IMR-90 (cell line): ENCODE data around the gene SPAG7. TPM values are rescaled to one million over a fixed set of nuclear protein-coding genes. Genes with fewer than 3 reads are reported as not detected.

Experiments
- ATAC-seq: fragments of 200-7000 bp; cut with Tn5 transposase; 2 replicates; pipeline ENCODE4 v1.9.1; 2020; ENCODE audit warnings: low read depth, mild to moderate bottlenecking, moderate library complexity
- BruUV-seq: library from RNA; stranded (reverse); fragments of 400-500 nt; replicated peaks from 2 replicates; lab custom pipeline; 2021; lab: Mats Ljungman, UMichigan
- CTCF ChIA-PET: fragments of 300-600 bp; formaldehyde crosslinking; extraction: SDS; loops from one replicate; lab custom pipeline; 2021; ENCODE audit warnings: antibody characterized with exemption; lab: Yijun Ruan, JAX
- POLR2A ChIA-PET: fragments of 300-600 bp; sonication (Branson Sonifier 250); formaldehyde crosslinking; loops from one replicate; lab custom pipeline; 2022; ENCODE audit warnings: antibody characterized with exemption; ENCODE audit not compliant: unreplicated experiment; lab: Charles Lee
- DNase-seq: peaks from one replicate; pipeline ENCODE4 v3.0.0; 2013
- H2AFZ ChIP-seq: replicated peaks from 2 replicates; pipeline ENCODE3; 2013; ENCODE audit warnings: low read length, mild to moderate bottlenecking; ENCODE audit not compliant: poor library complexity
- H2AK5ac ChIP-seq: 2 replicates; pipeline ENCODE4 v1.6.1; 2013; ENCODE audit warnings: low read depth, low read length, inconsistent platforms
- H2AK9ac ChIP-seq: replicated peaks from 2 replicates; pipeline ENCODE3; 2013; ENCODE audit warnings: mild to moderate bottlenecking, low read depth, low read length, moderate library complexity; ENCODE audit not compliant: poor library complexity
- H2BK120ac ChIP-seq: 2 replicates; pipeline ENCODE4 v1.6.1; 2013; ENCODE audit warnings: low read depth, low read length, inconsistent platforms
- H2BK15ac ChIP-seq: 3 replicates; pipeline ENCODE4 v1.6.1; 2013; ENCODE audit warnings: low read depth, low read length, inconsistent platforms
- H2BK20ac ChIP-seq: 2 replicates; pipeline ENCODE4 v1.6.1; 2013; ENCODE audit warnings: low read depth, mild to moderate bottlenecking, inconsistent platforms, low read length, moderate library complexity
- H2BK5ac ChIP-seq: 2 replicates; pipeline ENCODE4 v1.6.1; 2013; ENCODE audit warnings: mild to moderate bottlenecking, low read depth, low read length, inconsistent platforms; ENCODE audit not compliant: poor library complexity, severe bottlenecking
- H3K14ac ChIP-seq: replicated peaks from 2 replicates; pipeline ENCODE4 v1.6.1; 2013; ENCODE audit warnings: low read depth, low read length, inconsistent platforms
- H3K18ac ChIP-seq: 2 replicates; pipeline ENCODE4 v1.6.1; 2013; ENCODE audit warnings: low read depth, low read length, control low read depth
- H3K23ac ChIP-seq: 2 replicates; pipeline ENCODE4 v1.6.1; 2013; ENCODE audit warnings: low read depth, low read length, inconsistent platforms
- H3K27ac ChIP-seq: 2 replicates; pipeline ENCODE4 v1.5.1; 2013; ENCODE audit warnings: mild to moderate bottlenecking, control low read depth, low read length; ENCODE audit not compliant: insufficient read depth
- H3K27me3 ChIP-seq: 2 replicates; pipeline ENCODE4 v1.6.1; 2013; ENCODE audit warnings: low read length; ENCODE audit not compliant: control insufficient read depth, insufficient read depth
- H3K36me3 ChIP-seq: 2 replicates; pipeline ENCODE4 v1.6.1; 2013; ENCODE audit warnings: low read length, mixed read lengths; ENCODE audit not compliant: control insufficient read depth, insufficient read depth
- H3K4ac ChIP-seq: 2 replicates; pipeline ENCODE4 v1.6.1; 2013; ENCODE audit warnings: low read depth, low read length, inconsistent platforms
- H3K4me1 ChIP-seq: 2 replicates; pipeline ENCODE4 v1.6.1; 2013; ENCODE audit warnings: low read length, mixed read lengths; ENCODE audit not compliant: control insufficient read depth, insufficient read depth
- H3K4me2 ChIP-seq: 2 replicates; pipeline ENCODE4 v1.6.1; 2013; ENCODE audit warnings: low read depth, mild to moderate bottlenecking, control low read depth, low read length, moderate library complexity
- H3K4me3 ChIP-seq: 2 replicates; pipeline ENCODE4 v1.5.1; 2013; ENCODE audit warnings: low read depth, mild to moderate bottlenecking, control low read depth, low read length, moderate library complexity; ENCODE audit not compliant: insufficient read depth
- H3K56ac ChIP-seq: 2 replicates; pipeline ENCODE4 v1.6.1; 2013; ENCODE audit warnings: low read length, inconsistent platforms; ENCODE audit not compliant: insufficient read depth; ENCODE audit errors: extremely low read depth
- H3K79me1 ChIP-seq, 2 experiments: 2 replicates each; pipeline ENCODE4 v1.6.1; 2013; ENCODE audit warnings: low read length in 2 of 2, inconsistent platforms in 1 of 2, low read depth in 1 of 2
- H3K9ac ChIP-seq: 2 replicates; pipeline ENCODE4 v1.6.1; 2013; ENCODE audit warnings: low read depth, low read length, control low read depth
- H3K9me1 ChIP-seq: 2 replicates; pipeline ENCODE4 v1.6.1; 2013; ENCODE audit warnings: low read length, inconsistent platforms; ENCODE audit not compliant: insufficient read depth
- H3K9me3 ChIP-seq: 2 replicates; pipeline ENCODE4 v1.6.1; 2013; ENCODE audit warnings: low read length; ENCODE audit not compliant: control insufficient read depth, insufficient read depth
- H4K20me1 ChIP-seq: 2 replicates; pipeline ENCODE4 v1.6.1; 2013; ENCODE audit warnings: low read length, inconsistent platforms; ENCODE audit not compliant: insufficient read depth
- H4K5ac ChIP-seq: 2 replicates; pipeline ENCODE4 v1.6.1; 2013; ENCODE audit warnings: mild to moderate bottlenecking, low read depth, low read length, control low read depth
- H4K8ac ChIP-seq, 2 experiments: 2 replicates each; pipeline ENCODE4 v1.6.1; 2013; ENCODE audit warnings: low read depth in 2 of 2, low read length in 2 of 2, control low read depth in 1 of 2, inconsistent platforms in 1 of 2
- H4K91ac ChIP-seq: 2 replicates; pipeline ENCODE4 v1.6.1; 2013; ENCODE audit warnings: low read depth, low read length, inconsistent platforms; ENCODE audit not compliant: insufficient read depth
- BHLHE40 ChIP-seq: fragments of 150-350 bp; IDR thresholded peaks from 2 replicates; pipeline ENCODE4 v1.6.1; 2016; ENCODE audit warnings: mild to moderate bottlenecking, low read depth, low read length
- ELK1 ChIP-seq: fragments of 150-350 bp; IDR thresholded peaks from 2 replicates; pipeline ENCODE4 v1.6.1; 2016; ENCODE audit warnings: low read depth, mild to moderate bottlenecking, low read length, moderate library complexity, borderline replicate concordance
- NFE2L2 ChIP-seq: fragments of 150-350 bp; IDR thresholded peaks from 2 replicates; pipeline ENCODE4 v1.6.1; 2016; ENCODE audit warnings: low read depth, mild to moderate bottlenecking, low read length
- RAD21 ChIP-seq: IDR thresholded peaks from 2 replicates; pipeline ENCODE4 v1.6.1; 2012; ENCODE audit warnings: low read length, improper control_type of control experiment
- RFX5 ChIP-seq: IDR thresholded peaks from 2 replicates; pipeline ENCODE4 v1.8.0; 2012; ENCODE audit warnings: low read depth, mild to moderate bottlenecking, low read length, moderate library complexity
- SMC3 ChIP-seq: fragments of 150-350 bp; IDR thresholded peaks from 2 replicates; pipeline ENCODE4 v1.6.1; 2016; ENCODE audit warnings: low read depth, mild to moderate bottlenecking, antibody characterized with exemption, low read length, moderate library complexity
- USF2 ChIP-seq: fragments of 150-350 bp; IDR thresholded peaks from 2 replicates; pipeline ENCODE4 v1.6.1; 2017; ENCODE audit warnings: mild to moderate bottlenecking, antibody characterized with exemption, low read length, low read depth
- WGBS, 2 experiments: methylation state at CpG; one replicate each; pipeline versions ENCODE4 v1.1.5 to v1.1.7; 2013; ENCODE audit warnings: missing lambda C conversion rate in 2 of 2; ENCODE audit not compliant: insufficient read length in 1 of 2; ENCODE audit errors: extremely low coverage in 2 of 2; 5-methylcytosine and 5-hydroxymethylcytosine counted together
- dilution Hi-C: fragments of 300-500 bp; cut with HindIII; formaldehyde crosslinking; loops from one replicate; pipeline ENCODE4 v1.14.3; 2018; ENCODE audit warnings: low sequenced_read_pairs; ENCODE audit not compliant: unreplicated experiment
- in situ Hi-C: fragments of 300-500 bp; cut with MboI; formaldehyde crosslinking; loops from 3 replicates; pipeline ENCODE4 v1.14.3; 2019; ENCODE audit warnings: low sequenced_read_pairs, inconsistent platforms, mixed read lengths
- intact Hi-C: fragments of 100-400 bp; cut with micrococcal nuclease; formaldehyde crosslinking; loops from 2 replicates; pipeline ENCODE4 v1.10.0; 2022
- polyA plus RNA-seq, 3 experiments: library from polyadenylated mRNA; depleted of rRNA; stranded (reverse); fragments of >200 nt; gene quantifications; 2 replicates each; pipeline ENCODE4 v1.2.3, GENCODE V29; 2012; ENCODE audit warnings: low replicate concordance in 1 of 3
- total RNA-seq: library from RNA; depleted of rRNA; stranded (reverse); fragments of >200 nt; gene quantifications from 2 replicates; pipeline ENCODE4 v1.2.3, GENCODE V29; 2012

The SPAG7 gene
- total and polyA plus RNA-seq, 2 of the 4 experiments (the other 2 are of a cell fraction): 50.2 to 108 TPM

GRCh38 chr17:4971826-4972225 lies 4.2 kb upstream of the SPAG7 start:
- Histone ChIP-seq H2BK20ac (no peak overlapping the region), H2AK9ac (peak overlapping the region; percentile 56), H3K4me3 (no peak overlapping the region), H3K9me1 (peaks cover 19% of the 10 kb centered on the region), H2AK5ac (no peak overlapping the region), H2AFZ (no peak overlapping the region), H4K91ac (no peak overlapping the region), H3K36me3 (peaks cover 35% of the 10 kb centered on the region), H3K4me1 (peaks cover 14% of the 10 kb centered on the region), H2BK120ac (no peak overlapping the region), H3K9ac (no peak overlapping the region), H3K14ac (no peak overlapping the region), H4K20me1 (peaks cover 3% of the 10 kb centered on the region; the same call in 1 of the 2 replicates), H3K4me2 (no peak overlapping the region), H3K18ac (no peak overlapping the region), H3K9me3 (no peaks in the 10 kb centered on the region), H3K56ac (no peak overlapping the region), H3K27ac (no peak overlapping the region), H4K8ac (no peak overlapping the region), H3K27me3 (no peaks in the 10 kb centered on the region), H2BK5ac (no peak overlapping the region), H3K79me1 (peaks cover 6 to 56% of the 10 kb centered on the region in 2 experiments; a peak in 3 of 4 replicates), H2BK15ac (no peak overlapping the region), H3K23ac (no peak overlapping the region), H3K4ac (no peak overlapping the region), H4K5ac (no peak overlapping the region)
- ATAC-seq (no peak), DNase-seq (no peak)
- BruUV-seq: no TSS peak
- ChIA-PET POLR2A (no interaction called here), CTCF (interaction anchor here (1.9 kb wide), 1 partner anchor 9 kb away, joined by 6 read pairs; no protein-coding TSS in a partner anchor)
- intact Hi-C loops (no loop called here), dilution Hi-C loops (no loop called here), in situ Hi-C loops (no loop called here)
- 100% methylated on average over 3 of the region's 6 CpGs; no CpG with 5 or more reads in 1 of the 2 experiments for WGBS, 2 experiments
- TF ChIP-seq ELK1 (no peak), SMC3 (no peak), RFX5 (no peak), BHLHE40 (no peak), NFE2L2 (no peak), RAD21 (no peak), USF2 (no peak)
